Transverse colon (tissue), 4 donors: ENCODE measurements around the gene SIX1. TPM values are rescaled to one million over a fixed set of nuclear protein-coding genes. Genes with fewer than 3 reads are reported as not detected.

ENCODE experiments used
- DNase-seq: peaks from one replicate; pipeline ENCODE4 v3.0.0-alpha.2; 2019
- H3K27ac ChIP-seq, 4 donors: fragments of 200-600 bp; sonication (generic); 2 replicates each; pipeline ENCODE4 v1.5.1; 2016 to 2018; ENCODE audit warnings: inconsistent platforms in 4 of 4
- H3K27me3 ChIP-seq: fragments of 200-600 bp; sonication (generic); 2 replicates; pipeline ENCODE4 v1.5.1; 2017; ENCODE audit warnings: inconsistent platforms
- H3K36me3 ChIP-seq, 4 donors: fragments of 200-600 bp; sonication (generic); 2 replicates each; pipeline ENCODE4 v1.5.1; 2017 to 2019; ENCODE audit warnings: inconsistent platforms in 4 of 4
- H3K4me1 ChIP-seq, 4 donors: fragments of 200-600 bp; sonication (generic); 2 replicates each; pipeline ENCODE4 v1.5.1; 2017 to 2020; ENCODE audit warnings: inconsistent platforms in 4 of 4
- H3K4me3 ChIP-seq, 4 donors: fragments of 200-600 bp; sonication (generic); 1 replicate in 1 of 4; 2 replicates in 3 of 4; pipeline versions ENCODE4 v1.5.1 to v1.6.1; 2017 to 2019; ENCODE audit warnings: inconsistent platforms in 4 of 4
- H3K9me3 ChIP-seq, 2 donors: fragments of 200-600 bp; sonication (generic); 2 replicates each; pipeline ENCODE4 v1.5.1; 2017 to 2019; ENCODE audit warnings: inconsistent platforms in 2 of 2
- CTCF ChIP-seq, 5 experiments: fragments of 200-600 bp in 3 of 5; fragments of 450-650 bp in 2 of 5; sonication (generic) in 3 of 5; IDR thresholded peaks; 1 replicate in 2 of 5; 2 replicates in 3 of 5; pipeline ENCODE4 v1.5.1; 2016 to 2017; ENCODE audit warnings: antibody characterized with exemption in 5 of 5, inconsistent platforms in 3 of 5, mild to moderate bottlenecking in 2 of 5, moderate library complexity in 1 of 5
- EP300 ChIP-seq: sonication (generic); formaldehyde crosslinking; IDR thresholded peaks from one replicate; pipeline ENCODE4 v1.6.1; 2017; ENCODE audit warnings: antibody characterized with exemption, low read depth
- POLR2A ChIP-seq: fragments of 450-650 bp; IDR thresholded peaks from one replicate; pipeline ENCODE4 v1.6.1; 2016; ENCODE audit warnings: antibody characterized with exemption, mild to moderate bottlenecking, moderate library complexity
- POLR2AphosphoS5 ChIP-seq, 3 donors: sonication (generic); formaldehyde crosslinking; IDR thresholded peaks; one replicate each; pipeline ENCODE4 v1.6.1; 2016; ENCODE audit warnings: antibody characterized with exemption in 3 of 3
- WGBS, 2 donors: methylation state at CpG; one replicate each; pipeline ENCODE4 v1.1.5; 2018; ENCODE audit warnings: low coverage in 1 of 2; 5-methylcytosine and 5-hydroxymethylcytosine counted together
- in situ Hi-C, 4 donors: fragments of 200-750 bp; cut with MboI; loops; one replicate each; pipeline versions ENCODE4 v1.15.0 to v1.15.1; 2017; ENCODE audit warnings: low sequenced_read_pairs in 3 of 4, low pct_ligation_motif_present in 1 of 4, low pct_unique_long_range_greater_than_20kb in 1 of 4
- intact Hi-C: fragments of 100-400 bp; cut with DNase I; formaldehyde crosslinking; loops from one replicate; pipeline ENCODE4 v1.15.1; 2023; ENCODE audit warnings: low total_unique reads
- total RNA-seq, 4 donors: library from RNA; depleted of rRNA; stranded (reverse); fragments of >200 nt; gene quantifications; one replicate each; pipeline ENCODE4 v1.1.0, GENCODE V29; 2016

Gene SIX1
- total RNA-seq, 4 donors from 2014 or later, result 0.14 TPM; not detected in 3

DNA sequence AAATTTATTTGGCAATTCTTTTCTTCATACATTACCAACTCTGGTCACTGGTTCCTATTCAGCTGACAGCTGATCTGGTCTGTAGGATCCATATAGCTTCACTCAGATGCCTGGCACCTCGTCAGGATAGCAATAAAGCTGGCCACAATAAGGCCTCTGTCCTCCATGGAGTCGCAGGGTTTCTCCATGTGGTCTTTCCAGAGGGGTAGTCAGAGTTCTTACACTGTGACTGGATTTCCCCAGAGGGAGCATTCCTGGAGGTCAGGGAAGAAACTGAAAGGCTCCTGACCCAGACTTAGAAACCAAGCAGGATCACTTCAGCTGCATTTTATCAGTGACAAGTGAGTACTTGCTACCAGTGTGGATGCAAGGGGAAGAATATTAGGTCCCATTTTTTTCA lies 34.9 kb upstream of the SIX1 start:
- TF ChIP-seq POLR2A (no peak), EP300 (no peak), CTCF (IDR thresholded peaks at IDR 0.05) (no peak), POLR2AphosphoS5 (IDR thresholded peaks at IDR 0.05) (no peak)
- no peaks in the 10 kb centered on the region for H3K9me3 ChIP-seq
- intact Hi-C loops, result no loop called here
- no peaks in the 10 kb centered on the region for H3K4me1 ChIP-seq
- H3K27ac ChIP-seq, result no peak overlapping the region
- in situ Hi-C loops, result no loop called here
- no peaks in the 10 kb centered on the region for H3K36me3 ChIP-seq
- no peak for DNase-seq
- no peaks in the 10 kb centered on the region for H3K27me3 ChIP-seq
- no peak overlapping the region for H3K4me3 ChIP-seq
- WGBS, 2 donors, result 68% methylated on average over 2 of the region's 2 CpGs; no CpG with 5 or more reads in 1 of the 2 donors

DNA sequence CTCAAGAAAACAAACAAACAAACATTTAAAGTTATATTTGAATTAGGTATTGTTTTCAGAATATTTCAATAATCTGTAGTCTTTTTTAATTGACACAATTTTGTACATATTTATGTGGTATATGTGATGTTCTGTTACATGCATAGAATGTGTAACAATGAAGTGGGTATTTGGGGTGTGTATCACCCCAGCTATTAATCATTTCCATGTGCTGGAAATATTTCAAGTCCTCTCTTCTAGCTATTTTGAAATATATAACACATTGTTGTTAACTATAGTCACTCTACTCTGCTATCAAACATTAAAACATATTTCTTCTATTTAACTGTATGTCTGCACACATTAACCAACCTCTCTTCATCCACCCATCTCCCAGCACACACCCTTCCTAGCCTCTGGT lies 32.0 kb upstream of the SIX1 start:
- intact Hi-C loops (no loop called here), in situ Hi-C loops (no loop called here)
- no peak for DNase-seq
- Histone ChIP-seq H3K9me3 (no peaks in the 10 kb centered on the region), H3K4me1 (no peaks in the 10 kb centered on the region), H3K36me3 (no peaks in the 10 kb centered on the region), H3K27me3 (no peaks in the 10 kb centered on the region), H3K27ac (no peak overlapping the region), H3K4me3 (no peak overlapping the region)
- TF ChIP-seq POLR2AphosphoS5 (IDR thresholded peaks at IDR 0.05), result no peak
- TF ChIP-seq POLR2A, result no peak
- TF ChIP-seq CTCF (IDR thresholded peaks at IDR 0.05), result no peak
- TF ChIP-seq EP300, result no peak

GRCh38 chr14:60680511-60680910 lies 31.2 kb upstream of the SIX1 start:
- H3K27ac ChIP-seq, result no peak overlapping the region
- TF ChIP-seq POLR2A (no peak), POLR2AphosphoS5 (IDR thresholded peaks at IDR 0.05) (no peak), CTCF (IDR thresholded peaks at IDR 0.05) (no peak), EP300 (no peak)
- no peaks in the 10 kb centered on the region for H3K4me1 ChIP-seq
- no peaks in the 10 kb centered on the region for H3K36me3 ChIP-seq
- 89% methylated on average over 3 of the region's 3 CpGs; no CpG with 5 or more reads in 1 of the 2 donors for WGBS, 2 donors
- intact Hi-C loops (no loop called here), in situ Hi-C loops (no loop called here)
- no peak overlapping the region for H3K4me3 ChIP-seq
- no peaks in the 10 kb centered on the region for H3K27me3 ChIP-seq
- no peak for DNase-seq
- H3K9me3 ChIP-seq, result no peaks in the 10 kb centered on the region

DNA sequence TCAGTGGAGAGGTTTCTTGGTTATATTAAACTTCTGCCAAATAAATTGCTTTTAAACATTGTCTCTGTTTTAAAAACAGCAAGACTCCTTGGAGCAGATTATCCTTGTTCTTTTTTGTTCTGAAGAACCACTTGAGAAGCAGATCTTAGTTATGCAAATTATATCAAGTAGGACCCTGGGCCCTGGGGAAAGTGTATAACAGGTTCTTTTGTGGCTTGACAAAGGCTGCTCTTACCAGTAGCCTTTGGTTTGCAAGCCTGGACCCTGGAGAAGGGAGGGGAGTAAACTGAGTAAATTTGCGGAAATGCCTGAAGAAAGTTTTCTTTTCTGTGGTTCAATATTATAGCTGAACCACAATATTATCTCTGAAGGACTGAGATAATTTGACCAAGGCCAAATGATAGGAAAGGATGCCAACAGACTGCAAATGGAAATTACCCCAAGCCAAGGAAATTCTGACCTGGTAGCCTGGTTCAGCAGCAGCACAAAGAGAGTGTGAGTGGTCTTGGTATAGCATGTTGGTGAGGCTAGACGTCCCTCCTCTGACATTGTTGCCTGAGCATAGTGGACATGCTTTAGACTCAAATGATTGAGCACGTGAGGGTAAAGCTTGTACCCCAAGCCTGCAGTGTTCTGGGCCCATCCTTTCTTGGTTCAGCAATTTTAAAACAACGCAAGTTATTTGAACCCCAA lies 30.4 kb upstream of the SIX1 start:
- H3K27me3 ChIP-seq, result no peaks in the 10 kb centered on the region
- no peak for TF ChIP-seq EP300
- TF ChIP-seq POLR2AphosphoS5 (IDR thresholded peaks at IDR 0.05), result no peak
- no peak for TF ChIP-seq CTCF (IDR thresholded peaks at IDR 0.05)
- TF ChIP-seq POLR2A, result no peak
- no peak overlapping the region for H3K4me3 ChIP-seq
- in situ Hi-C loops, result no loop called here
- H3K36me3 ChIP-seq, result no peaks in the 10 kb centered on the region
- H3K27ac ChIP-seq, result no peak overlapping the region
- no peaks in the 10 kb centered on the region for H3K4me1 ChIP-seq
- 79 to 83% methylated on average over 1 to 4 of the region's 4 CpGs for WGBS, 2 donors
- H3K9me3 ChIP-seq, result no peaks in the 10 kb centered on the region
- intact Hi-C loops, result no loop called here
- no peak for DNase-seq
